ENCODE data around the gene STK32B.

STK32B gene

DNA sequence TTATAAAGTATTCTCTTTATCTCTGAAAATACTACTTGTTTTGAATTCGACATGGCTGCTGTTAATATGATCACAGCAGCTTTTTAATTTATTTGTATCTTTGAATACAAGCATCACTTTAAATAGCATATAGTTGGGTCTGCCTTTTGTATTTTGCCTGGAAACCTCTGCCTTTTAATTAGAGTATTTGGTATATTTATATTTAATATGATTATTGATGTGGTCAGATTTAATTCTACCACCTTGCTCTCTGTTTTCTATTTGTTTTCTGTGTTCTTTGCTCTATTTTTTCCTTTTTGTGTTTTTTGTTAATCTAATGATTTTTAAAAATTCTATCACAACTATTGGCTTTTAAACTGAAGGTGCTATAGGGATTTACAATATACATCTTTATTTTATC is 21.7 kb downstream of the STK32B start:
- peaks cover 16% of the 10 kb centered on the region for H3K9me3 Mint-ChIP-seq
- no peak overlapping the region for H3K4me3 Mint-ChIP-seq
- H3K4me1 Mint-ChIP-seq (ENCODE audit: low read depth) = no peaks in the 10 kb centered on the region
- H3K27ac Mint-ChIP-seq = no peak overlapping the region
- peaks cover 5% of the 10 kb centered on the region for H3K27me3 Mint-ChIP-seq
- no peaks in the 10 kb centered on the region for H3K36me3 Mint-ChIP-seq (ENCODE audit: low read depth)

DNA sequence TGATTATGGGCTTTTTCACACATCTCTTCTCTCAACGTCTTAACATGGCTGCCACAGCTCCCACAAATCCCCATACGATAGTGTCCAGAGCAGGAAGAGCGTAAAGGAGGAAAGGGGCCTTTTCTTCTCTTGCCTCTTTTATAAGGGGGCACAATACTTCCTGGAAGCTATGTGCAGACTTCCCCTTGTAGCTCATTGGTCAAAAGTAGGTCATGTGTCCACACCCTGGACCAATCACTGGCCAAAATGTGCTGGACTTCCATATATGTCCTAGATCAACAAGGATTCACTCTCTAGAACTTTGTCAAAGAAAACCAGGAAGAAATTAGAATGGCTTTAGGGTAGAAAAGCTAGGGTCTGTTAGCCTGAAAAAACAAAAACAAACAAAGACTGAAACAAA is 26.7 kb downstream of the STK32B start:
- Mint-ChIP-seq H3K9me3 (peaks cover 17% of the 10 kb centered on the region), H3K27me3 (peaks cover 10% of the 10 kb centered on the region), H3K36me3 (ENCODE audit: low read depth) (peaks cover 3% of the 10 kb centered on the region), H3K4me3 (no peak overlapping the region), H3K27ac (no peak overlapping the region), H3K4me1 (ENCODE audit: low read depth) (no peaks in the 10 kb centered on the region)

DNA sequence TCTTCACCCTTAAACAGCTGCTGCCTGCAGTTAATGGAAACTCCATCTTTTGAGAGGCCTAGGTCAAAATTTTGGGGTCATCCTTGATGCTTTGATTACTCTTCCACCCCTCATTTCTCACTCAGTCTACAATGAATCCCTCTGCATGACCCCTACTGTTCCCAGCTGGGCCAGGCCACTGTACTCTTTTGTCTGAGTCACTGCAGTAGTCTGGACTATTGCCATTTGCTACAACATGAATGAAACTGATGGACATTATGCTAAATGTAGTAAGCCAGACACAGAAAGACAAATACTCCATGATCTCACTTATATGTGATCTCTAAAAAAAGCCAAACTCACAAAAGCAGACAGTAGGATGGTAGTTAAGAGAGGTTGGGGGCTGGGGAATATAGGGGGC is 28.3 kb downstream of the STK32B start:
- Mint-ChIP-seq H3K27ac (no peak overlapping the region), H3K4me3 (no peak overlapping the region), H3K27me3 (peaks cover 10% of the 10 kb centered on the region), H3K36me3 (ENCODE audit: low read depth) (peaks cover 3% of the 10 kb centered on the region), H3K9me3 (peaks cover 22% of the 10 kb centered on the region), H3K4me1 (ENCODE audit: low read depth) (no peaks in the 10 kb centered on the region)

DNA sequence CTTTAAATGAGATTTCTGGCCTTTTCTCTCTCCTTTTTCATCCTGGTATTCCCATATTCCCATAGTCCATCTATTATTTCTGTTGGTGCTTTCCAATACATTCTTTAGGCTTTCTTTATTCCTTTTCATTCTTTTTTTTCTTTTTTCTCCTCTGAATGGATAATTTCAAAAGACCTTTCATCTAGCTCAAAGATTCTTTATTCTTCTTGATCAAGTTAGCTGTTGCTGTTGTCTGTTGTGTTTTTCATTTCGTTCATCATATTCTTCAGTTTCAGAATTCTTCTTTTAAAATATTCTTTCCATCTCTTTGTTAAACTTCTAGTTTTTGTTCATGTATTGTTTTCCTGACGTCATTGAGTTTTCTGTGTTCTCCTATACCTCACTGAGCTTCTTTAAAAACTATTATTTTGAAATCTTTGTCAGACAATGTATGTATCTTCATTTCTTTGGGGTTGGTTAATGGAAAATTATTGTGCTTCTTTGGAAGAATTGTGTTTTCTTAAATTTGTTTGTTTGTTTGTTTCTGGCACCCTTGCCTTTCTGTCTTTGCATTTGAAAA is 30.2 kb downstream of the STK32B start:
- Mint-ChIP-seq H3K36me3 (ENCODE audit: low read depth) (peaks cover 3% of the 10 kb centered on the region), H3K9me3 (peaks cover 32% of the 10 kb centered on the region), H3K4me1 (ENCODE audit: low read depth) (no peaks in the 10 kb centered on the region), H3K4me3 (no peak overlapping the region), H3K27ac (no peak overlapping the region), H3K27me3 (peaks cover 10% of the 10 kb centered on the region)

DNA sequence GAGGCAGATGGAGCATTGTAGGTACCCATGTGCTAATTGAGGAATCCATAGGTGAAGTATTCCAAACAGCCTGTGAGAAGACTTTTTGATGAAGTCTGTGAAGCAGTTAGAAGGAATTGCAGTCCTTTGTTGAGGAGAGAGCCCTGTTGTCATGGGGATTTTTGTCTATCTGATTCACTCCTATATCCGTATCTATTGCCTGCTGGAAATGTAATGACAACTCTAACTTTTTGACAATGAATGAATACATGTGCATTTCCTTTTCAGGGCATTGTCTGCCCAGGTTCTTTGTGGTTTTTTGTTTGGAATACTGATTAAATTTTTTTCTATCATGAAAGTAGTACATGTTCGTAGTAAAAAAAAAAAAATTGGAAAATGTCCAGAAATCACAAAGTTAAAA is 31.1 kb downstream of the STK32B start:
- Mint-ChIP-seq H3K27me3 (peaks cover 6% of the 10 kb centered on the region), H3K4me1 (ENCODE audit: low read depth) (no peaks in the 10 kb centered on the region), H3K4me3 (no peak overlapping the region), H3K9me3 (peaks cover 40% of the 10 kb centered on the region), H3K27ac (no peak overlapping the region), H3K36me3 (ENCODE audit: low read depth) (peaks cover 3% of the 10 kb centered on the region)

DNA sequence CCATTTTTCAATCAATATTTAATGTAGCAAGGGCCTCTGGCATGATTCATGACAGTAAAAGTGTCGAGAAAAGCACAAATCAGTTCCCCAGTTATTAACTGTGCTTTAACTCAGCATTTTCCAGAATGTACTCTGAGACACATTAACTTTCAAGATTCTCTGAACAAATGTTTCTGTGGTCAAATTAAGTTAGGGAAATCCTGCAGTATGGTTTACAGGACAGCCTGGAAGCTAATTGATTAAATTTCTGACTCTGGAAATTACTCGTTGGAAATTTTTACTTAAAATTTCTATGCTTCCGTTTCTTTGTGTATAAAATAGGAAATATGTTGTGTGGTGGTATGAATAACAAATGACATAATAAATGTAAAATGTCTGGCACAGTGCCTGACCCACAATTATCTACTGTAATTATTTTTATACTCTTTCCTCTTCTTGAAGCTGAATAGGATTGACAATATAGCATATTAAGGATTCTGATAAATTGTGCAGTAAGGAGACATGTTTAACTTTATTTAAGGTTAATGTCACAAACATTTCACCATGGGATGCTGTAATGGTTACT is 33.7 kb downstream of the STK32B start:
- Mint-ChIP-seq H3K36me3 (ENCODE audit: low read depth) (no peaks in the 10 kb centered on the region), H3K27me3 (peaks cover 3% of the 10 kb centered on the region), H3K4me3 (no peak overlapping the region), H3K9me3 (peaks cover 30% of the 10 kb centered on the region), H3K27ac (no peak overlapping the region), H3K4me1 (ENCODE audit: low read depth) (no peaks in the 10 kb centered on the region)

DNA sequence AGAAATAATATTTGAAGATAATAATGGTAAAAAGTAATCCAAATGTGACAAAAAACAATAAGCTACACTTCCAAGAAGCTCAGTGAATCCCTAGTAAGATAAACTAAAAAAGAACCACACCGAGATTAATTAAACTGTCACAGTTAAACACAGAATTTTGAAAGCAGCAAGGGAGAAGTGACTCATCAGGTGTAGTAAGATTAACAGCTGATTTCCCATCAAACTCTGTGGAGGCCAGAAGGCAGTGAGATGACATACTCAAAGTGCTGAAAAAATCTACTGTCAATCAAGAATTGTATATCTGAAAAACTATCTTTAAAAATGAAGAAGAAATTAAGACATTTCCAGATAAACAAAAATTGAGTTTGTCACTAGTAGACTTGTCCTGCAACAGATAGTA is 35.3 kb downstream of the STK32B start:
- H3K27me3 Mint-ChIP-seq = no peaks in the 10 kb centered on the region
- no peak overlapping the region for H3K27ac Mint-ChIP-seq
- peaks cover 26% of the 10 kb centered on the region for H3K9me3 Mint-ChIP-seq
- H3K36me3 Mint-ChIP-seq (ENCODE audit: low read depth) = no peaks in the 10 kb centered on the region
- no peaks in the 10 kb centered on the region for H3K4me1 Mint-ChIP-seq (ENCODE audit: low read depth)
- no peak overlapping the region for H3K4me3 Mint-ChIP-seq

DNA sequence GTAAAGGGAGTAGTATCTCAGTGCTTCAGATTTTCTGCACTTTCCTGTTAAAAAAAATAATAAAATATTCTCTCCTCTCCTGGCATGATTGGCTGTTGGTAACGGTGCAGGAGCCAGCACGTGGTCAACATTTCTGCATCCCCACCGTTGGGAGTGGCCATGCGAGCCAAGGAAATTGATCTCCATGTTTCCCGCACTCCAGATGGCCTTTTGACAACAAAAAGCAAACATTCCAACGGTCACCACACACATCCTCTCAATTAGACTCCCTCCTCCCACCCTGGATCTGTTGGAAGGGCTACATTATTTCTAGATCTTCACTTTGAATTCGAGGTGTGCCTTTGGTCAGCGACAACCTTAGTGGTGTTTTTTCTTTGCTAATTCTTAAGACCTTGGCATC is 45.0 kb downstream of the STK32B start:
- Mint-ChIP-seq H3K36me3 (ENCODE audit: low read depth) (no peaks in the 10 kb centered on the region), H3K4me3 (no peak overlapping the region), H3K27me3 (no peaks in the 10 kb centered on the region), H3K9me3 (peaks cover 3% of the 10 kb centered on the region), H3K4me1 (ENCODE audit: low read depth) (no peaks in the 10 kb centered on the region), H3K27ac (no peak overlapping the region)

DNA sequence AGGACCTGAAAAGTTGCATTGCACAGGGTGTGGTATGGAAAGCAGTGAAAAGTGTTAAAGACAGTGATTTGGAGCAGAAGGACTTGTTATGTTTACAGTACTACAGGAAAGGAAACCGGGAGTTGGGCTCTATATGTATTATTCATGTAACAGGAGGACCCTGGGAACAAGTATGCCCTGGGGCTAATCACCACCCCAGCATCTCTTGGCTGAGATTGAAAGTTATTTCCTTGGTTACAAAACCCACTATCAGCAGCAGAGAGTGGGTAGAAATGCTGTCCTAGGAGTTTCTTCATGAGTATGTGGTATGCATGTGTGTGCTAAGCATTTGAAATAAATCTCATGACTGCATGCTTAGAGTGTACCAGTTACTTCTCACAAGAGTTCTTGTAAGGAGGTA is 46.9 kb downstream of the STK32B start:
- H3K36me3 Mint-ChIP-seq (ENCODE audit: low read depth) = no peaks in the 10 kb centered on the region
- no peaks in the 10 kb centered on the region for H3K27me3 Mint-ChIP-seq
- no peaks in the 10 kb centered on the region for H3K4me1 Mint-ChIP-seq (ENCODE audit: low read depth)
- H3K27ac Mint-ChIP-seq = no peak overlapping the region
- H3K4me3 Mint-ChIP-seq = no peak overlapping the region
- peaks cover 3% of the 10 kb centered on the region for H3K9me3 Mint-ChIP-seq

DNA sequence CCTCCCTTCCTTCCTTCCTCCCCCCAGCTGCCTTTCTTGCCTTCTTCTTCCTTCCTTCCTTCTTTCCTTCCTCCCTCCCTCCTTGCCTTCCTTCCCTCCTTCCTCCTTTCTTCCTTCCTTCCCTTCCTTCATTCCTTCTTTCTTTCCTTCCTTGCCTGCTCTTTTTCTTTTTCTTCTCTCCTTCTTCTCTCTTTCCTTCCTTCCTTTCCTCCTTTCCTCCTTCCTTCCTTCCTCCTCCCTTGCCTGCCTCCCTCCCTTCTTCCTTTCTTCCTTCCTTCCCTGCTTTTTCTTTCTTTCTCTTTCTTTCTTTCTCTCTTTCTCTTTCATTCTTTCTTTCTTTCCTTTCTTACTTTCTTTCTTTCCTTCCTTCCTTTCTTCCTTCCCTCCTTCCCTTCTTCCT is 49.1 kb downstream of the STK32B start:
- H3K27ac Mint-ChIP-seq = no peak overlapping the region
- H3K4me3 Mint-ChIP-seq = no peak overlapping the region
- no peaks in the 10 kb centered on the region for H3K4me1 Mint-ChIP-seq (ENCODE audit: low read depth)
- H3K27me3 Mint-ChIP-seq = no peaks in the 10 kb centered on the region
- no peaks in the 10 kb centered on the region for H3K36me3 Mint-ChIP-seq (ENCODE audit: low read depth)
- H3K9me3 Mint-ChIP-seq = peaks cover 3% of the 10 kb centered on the region

DNA sequence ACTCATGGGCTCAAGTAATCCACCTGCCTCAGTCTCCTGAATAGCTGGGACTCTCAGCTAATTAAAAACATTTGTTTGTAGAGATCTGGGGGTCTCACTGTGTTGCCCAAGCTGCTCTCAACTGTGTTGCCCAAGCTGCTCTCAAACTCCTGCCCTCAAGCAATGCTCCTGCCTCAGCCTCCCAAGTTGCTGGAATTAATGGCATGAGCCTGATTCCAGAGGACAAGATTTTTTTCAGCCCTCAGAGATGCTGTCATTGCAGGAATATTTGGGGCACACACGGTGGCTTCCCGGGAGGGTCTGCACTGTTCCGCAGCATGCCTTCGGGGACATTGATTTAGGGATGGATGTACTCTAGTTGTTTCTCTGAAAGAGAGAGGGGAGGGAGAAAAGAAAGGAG is 49.7 kb downstream of the STK32B start:
- H3K27ac Mint-ChIP-seq = no peak overlapping the region
- no peaks in the 10 kb centered on the region for H3K4me1 Mint-ChIP-seq (ENCODE audit: low read depth)
- peaks cover 3% of the 10 kb centered on the region for H3K9me3 Mint-ChIP-seq

DNA sequence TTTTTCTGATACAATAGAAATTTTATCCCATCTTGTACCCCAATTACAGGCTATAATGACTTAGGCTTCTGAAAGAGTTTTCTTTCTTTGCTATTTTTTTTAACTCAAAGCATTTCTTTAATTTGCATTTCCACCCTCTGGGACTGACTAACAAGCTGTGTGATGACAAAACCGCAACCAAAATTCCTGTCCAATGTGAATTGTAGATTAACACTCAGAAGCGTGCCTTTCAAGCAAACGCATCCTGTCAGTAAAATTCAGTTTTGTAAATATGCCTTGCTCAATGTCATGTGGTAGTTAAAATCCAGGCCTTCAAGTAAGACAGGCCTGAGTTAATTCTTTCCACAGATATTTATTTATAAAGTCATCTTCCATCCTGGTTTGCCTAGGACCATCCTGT is 50.3 kb downstream of the STK32B start:
- Mint-ChIP-seq H3K4me3 (no peak overlapping the region), H3K9me3 (peaks cover 3% of the 10 kb centered on the region), H3K36me3 (ENCODE audit: low read depth) (no peaks in the 10 kb centered on the region), H3K27ac (no peak overlapping the region), H3K4me1 (ENCODE audit: low read depth) (no peaks in the 10 kb centered on the region), H3K27me3 (no peaks in the 10 kb centered on the region)

More for the DNA sequence above, 49.7 kb downstream of the STK32B start:
- no peaks in the 10 kb centered on the region for H3K36me3 Mint-ChIP-seq (ENCODE audit: low read depth)
- H3K27me3 Mint-ChIP-seq = no peaks in the 10 kb centered on the region
- no peak overlapping the region for H3K4me3 Mint-ChIP-seq

DNA sequence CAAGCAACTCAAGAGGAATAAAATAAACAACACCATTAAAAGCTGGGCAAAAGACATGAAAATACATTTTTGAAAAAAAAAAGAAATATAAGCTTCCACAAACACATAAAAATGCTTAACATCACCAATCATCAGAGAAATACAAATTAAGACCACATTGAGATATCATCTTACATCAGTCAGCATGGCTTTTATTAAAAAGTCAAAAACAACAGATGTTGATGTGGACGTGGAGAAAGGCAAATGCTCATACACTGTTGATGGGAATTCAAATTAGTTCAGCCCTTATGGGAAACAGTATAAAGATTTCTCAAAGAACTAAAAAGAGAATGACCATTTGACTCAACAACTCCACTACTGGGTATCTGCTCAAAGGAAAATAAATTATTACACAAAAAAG is 59.6 kb downstream of the STK32B start:
- Mint-ChIP-seq H3K4me3 (no peak overlapping the region), H3K36me3 (ENCODE audit: low read depth) (no peaks in the 10 kb centered on the region), H3K27me3 (peaks cover 6% of the 10 kb centered on the region), H3K27ac (no peak overlapping the region), H3K4me1 (ENCODE audit: low read depth) (no peaks in the 10 kb centered on the region), H3K9me3 (no peaks in the 10 kb centered on the region)

DNA sequence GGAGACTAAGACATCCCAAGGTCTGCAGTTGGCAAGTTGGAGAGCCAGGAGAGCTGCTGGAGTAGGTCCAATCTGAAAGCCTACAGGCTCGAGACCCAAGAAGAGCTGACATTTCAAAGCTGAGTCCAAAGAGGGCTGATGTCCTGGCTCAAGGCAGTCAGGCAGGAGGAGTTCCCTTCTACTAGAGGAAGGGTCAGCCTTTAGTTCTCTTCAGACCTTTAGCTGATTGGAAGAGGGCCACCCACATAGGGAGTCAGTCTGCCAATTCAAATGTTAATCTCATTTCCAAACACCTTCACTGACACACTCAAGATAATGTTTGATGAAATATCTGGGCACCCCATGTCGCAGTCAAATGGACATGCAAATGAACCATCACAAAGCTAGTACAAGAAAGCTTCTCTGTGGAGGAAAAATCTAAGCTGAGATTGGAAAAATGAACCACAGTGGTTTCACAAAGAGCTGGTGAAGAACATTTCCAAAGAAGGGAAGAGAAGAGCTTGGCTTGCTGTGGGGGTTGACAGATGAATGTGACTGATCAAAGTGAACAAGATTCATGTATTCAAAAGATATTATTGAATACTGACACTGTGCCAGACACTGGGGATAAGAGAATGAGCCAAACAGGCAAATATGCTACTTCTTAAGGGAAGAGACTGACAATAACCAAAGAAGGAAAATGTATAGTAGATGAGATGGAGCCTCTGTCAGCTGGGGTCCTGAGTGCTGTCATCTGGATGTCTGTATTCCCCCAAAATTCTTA is 61.2 kb downstream of the STK32B start:
- no peaks in the 10 kb centered on the region for H3K4me1 Mint-ChIP-seq (ENCODE audit: low read depth)
- peaks cover 6% of the 10 kb centered on the region for H3K27me3 Mint-ChIP-seq
- H3K4me3 Mint-ChIP-seq = no peak overlapping the region
- H3K36me3 Mint-ChIP-seq (ENCODE audit: low read depth) = no peaks in the 10 kb centered on the region
- no peaks in the 10 kb centered on the region for H3K9me3 Mint-ChIP-seq
- no peak overlapping the region for H3K27ac Mint-ChIP-seq

DNA sequence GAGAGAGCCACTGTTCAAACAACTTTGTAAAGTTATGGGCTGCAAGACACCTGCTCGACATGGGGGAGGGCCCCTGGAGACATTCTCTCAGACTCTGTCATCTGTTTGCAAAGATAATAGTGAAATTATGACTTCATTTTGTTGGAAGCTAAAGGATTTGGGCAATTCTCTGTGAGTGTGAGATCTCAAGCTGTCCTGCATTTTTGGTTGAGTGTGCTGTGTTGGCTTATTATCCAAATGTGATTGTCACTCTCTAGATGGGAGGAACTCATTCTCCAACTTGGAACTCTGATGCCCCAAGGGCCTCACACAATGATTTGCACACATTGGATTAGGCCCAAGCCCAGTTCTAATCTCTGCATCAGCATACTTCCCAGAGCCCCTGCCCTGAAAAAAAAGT is 63.7 kb downstream of the STK32B start:
- Mint-ChIP-seq H3K27me3 (no peaks in the 10 kb centered on the region), H3K4me1 (ENCODE audit: low read depth) (no peaks in the 10 kb centered on the region), H3K27ac (no peak overlapping the region), H3K36me3 (ENCODE audit: low read depth) (no peaks in the 10 kb centered on the region), H3K4me3 (no peak overlapping the region), H3K9me3 (no peaks in the 10 kb centered on the region)

All from stimulated activated naive CD8-positive, alpha-beta T cell treated with anti-CD3 and anti-CD28 coated beads, Interleukin-15, Interleukin-2, amounts not matched to agents 100 ng/mL and 50 ng/mL, for 24 hours (primary cell).